IMR-90 (cell line): ENCODE measurements around the gene RGPD3. TPM values are rescaled to one million over a fixed set of nuclear protein-coding genes. Genes with fewer than 3 reads are reported as not detected.
"Not testable (repeated sequence)": the region's sequence is repeated elsewhere in the genome, so short reads cannot be mapped to it uniquely, and the experiment has no call there.

ENCODE experiments used
- ATAC-seq: fragments of 200-7000 bp; cut with Tn5 transposase; 2 replicates; pipeline ENCODE4 v1.9.1; 2020; ENCODE audit warnings: low read depth, mild to moderate bottlenecking, moderate library complexity
- BruUV-seq: library from RNA; stranded (reverse); fragments of 400-500 nt; replicated peaks from 2 replicates; lab custom pipeline; 2021; lab: Mats Ljungman, UMichigan
- CTCF ChIA-PET: fragments of 300-600 bp; formaldehyde crosslinking; extraction: SDS; loops from one replicate; lab custom pipeline; 2021; ENCODE audit warnings: antibody characterized with exemption; lab: Yijun Ruan, JAX
- POLR2A ChIA-PET: fragments of 300-600 bp; sonication (Branson Sonifier 250); formaldehyde crosslinking; loops from one replicate; lab custom pipeline; 2022; ENCODE audit warnings: antibody characterized with exemption; ENCODE audit not compliant: unreplicated experiment; lab: Charles Lee
- DNase-seq: peaks from one replicate; pipeline ENCODE4 v3.0.0; 2013
- H2AFZ ChIP-seq: replicated peaks from 2 replicates; pipeline ENCODE3; 2013; ENCODE audit warnings: low read length, mild to moderate bottlenecking; ENCODE audit not compliant: poor library complexity
- H2AK5ac ChIP-seq: 2 replicates; pipeline ENCODE4 v1.6.1; 2013; ENCODE audit warnings: low read depth, low read length, inconsistent platforms
- H2AK9ac ChIP-seq: replicated peaks from 2 replicates; pipeline ENCODE3; 2013; ENCODE audit warnings: mild to moderate bottlenecking, low read depth, low read length, moderate library complexity; ENCODE audit not compliant: poor library complexity
- H2BK120ac ChIP-seq: 2 replicates; pipeline ENCODE4 v1.6.1; 2013; ENCODE audit warnings: low read depth, low read length, inconsistent platforms
- H2BK15ac ChIP-seq: 3 replicates; pipeline ENCODE4 v1.6.1; 2013; ENCODE audit warnings: low read depth, low read length, inconsistent platforms
- H2BK20ac ChIP-seq: 2 replicates; pipeline ENCODE4 v1.6.1; 2013; ENCODE audit warnings: low read depth, mild to moderate bottlenecking, inconsistent platforms, low read length, moderate library complexity
- H2BK5ac ChIP-seq: 2 replicates; pipeline ENCODE4 v1.6.1; 2013; ENCODE audit warnings: mild to moderate bottlenecking, low read depth, low read length, inconsistent platforms; ENCODE audit not compliant: poor library complexity, severe bottlenecking
- H3K14ac ChIP-seq: replicated peaks from 2 replicates; pipeline ENCODE4 v1.6.1; 2013; ENCODE audit warnings: low read depth, low read length, inconsistent platforms
- H3K18ac ChIP-seq: 2 replicates; pipeline ENCODE4 v1.6.1; 2013; ENCODE audit warnings: low read depth, low read length, control low read depth
- H3K23ac ChIP-seq: 2 replicates; pipeline ENCODE4 v1.6.1; 2013; ENCODE audit warnings: low read depth, low read length, inconsistent platforms
- H3K27ac ChIP-seq: 2 replicates; pipeline ENCODE4 v1.5.1; 2013; ENCODE audit warnings: mild to moderate bottlenecking, control low read depth, low read length; ENCODE audit not compliant: insufficient read depth
- H3K27me3 ChIP-seq: 2 replicates; pipeline ENCODE4 v1.6.1; 2013; ENCODE audit warnings: low read length; ENCODE audit not compliant: control insufficient read depth, insufficient read depth
- H3K36me3 ChIP-seq: 2 replicates; pipeline ENCODE4 v1.6.1; 2013; ENCODE audit warnings: low read length, mixed read lengths; ENCODE audit not compliant: control insufficient read depth, insufficient read depth
- H3K4ac ChIP-seq: 2 replicates; pipeline ENCODE4 v1.6.1; 2013; ENCODE audit warnings: low read depth, low read length, inconsistent platforms
- H3K4me1 ChIP-seq: 2 replicates; pipeline ENCODE4 v1.6.1; 2013; ENCODE audit warnings: low read length, mixed read lengths; ENCODE audit not compliant: control insufficient read depth, insufficient read depth
- H3K4me2 ChIP-seq: 2 replicates; pipeline ENCODE4 v1.6.1; 2013; ENCODE audit warnings: low read depth, mild to moderate bottlenecking, control low read depth, low read length, moderate library complexity
- H3K4me3 ChIP-seq: 2 replicates; pipeline ENCODE4 v1.5.1; 2013; ENCODE audit warnings: low read depth, mild to moderate bottlenecking, control low read depth, low read length, moderate library complexity; ENCODE audit not compliant: insufficient read depth
- H3K56ac ChIP-seq: 2 replicates; pipeline ENCODE4 v1.6.1; 2013; ENCODE audit warnings: low read length, inconsistent platforms; ENCODE audit not compliant: insufficient read depth; ENCODE audit errors: extremely low read depth
- H3K79me1 ChIP-seq, 2 experiments: 2 replicates each; pipeline ENCODE4 v1.6.1; 2013; ENCODE audit warnings: low read length in 2 of 2, inconsistent platforms in 1 of 2, low read depth in 1 of 2
- H3K9ac ChIP-seq: 2 replicates; pipeline ENCODE4 v1.6.1; 2013; ENCODE audit warnings: low read depth, low read length, control low read depth
- H3K9me1 ChIP-seq: 2 replicates; pipeline ENCODE4 v1.6.1; 2013; ENCODE audit warnings: low read length, inconsistent platforms; ENCODE audit not compliant: insufficient read depth
- H3K9me3 ChIP-seq: 2 replicates; pipeline ENCODE4 v1.6.1; 2013; ENCODE audit warnings: low read length; ENCODE audit not compliant: control insufficient read depth, insufficient read depth
- H4K20me1 ChIP-seq: 2 replicates; pipeline ENCODE4 v1.6.1; 2013; ENCODE audit warnings: low read length, inconsistent platforms; ENCODE audit not compliant: insufficient read depth
- H4K5ac ChIP-seq: 2 replicates; pipeline ENCODE4 v1.6.1; 2013; ENCODE audit warnings: mild to moderate bottlenecking, low read depth, low read length, control low read depth
- H4K8ac ChIP-seq, 2 experiments: 2 replicates each; pipeline ENCODE4 v1.6.1; 2013; ENCODE audit warnings: low read depth in 2 of 2, low read length in 2 of 2, control low read depth in 1 of 2, inconsistent platforms in 1 of 2
- H4K91ac ChIP-seq: 2 replicates; pipeline ENCODE4 v1.6.1; 2013; ENCODE audit warnings: low read depth, low read length, inconsistent platforms; ENCODE audit not compliant: insufficient read depth
- WGBS, 2 experiments: methylation state at CpG; one replicate each; pipeline versions ENCODE4 v1.1.5 to v1.1.7; 2013; ENCODE audit warnings: missing lambda C conversion rate in 2 of 2; ENCODE audit not compliant: insufficient read length in 1 of 2; ENCODE audit errors: extremely low coverage in 2 of 2; 5-methylcytosine and 5-hydroxymethylcytosine counted together
- dilution Hi-C: fragments of 300-500 bp; cut with HindIII; formaldehyde crosslinking; loops from one replicate; pipeline ENCODE4 v1.14.3; 2018; ENCODE audit warnings: low sequenced_read_pairs; ENCODE audit not compliant: unreplicated experiment
- in situ Hi-C: fragments of 300-500 bp; cut with MboI; formaldehyde crosslinking; loops from 3 replicates; pipeline ENCODE4 v1.14.3; 2019; ENCODE audit warnings: low sequenced_read_pairs, inconsistent platforms, mixed read lengths
- intact Hi-C: fragments of 100-400 bp; cut with micrococcal nuclease; formaldehyde crosslinking; loops from 2 replicates; pipeline ENCODE4 v1.10.0; 2022
- polyA plus RNA-seq, 3 experiments: library from polyadenylated mRNA; depleted of rRNA; stranded (reverse); fragments of >200 nt; gene quantifications; 2 replicates each; pipeline ENCODE4 v1.2.3, GENCODE V29; 2012; ENCODE audit warnings: low replicate concordance in 1 of 3
- total RNA-seq: library from RNA; depleted of rRNA; stranded (reverse); fragments of >200 nt; gene quantifications from 2 replicates; pipeline ENCODE4 v1.2.3, GENCODE V29; 2012

RGPD3 gene
- total and polyA plus RNA-seq, 2 of the 4 experiments (the other 2 are of a cell fraction), result 0.07 to 0.18 TPM

- H3K9me1 ChIP-seq, H3K4me1 ChIP-seq, H2AFZ ChIP-seq, H2BK20ac ChIP-seq, H4K5ac ChIP-seq, H2BK120ac ChIP-seq, CTCF ChIA-PET, H2BK5ac ChIP-seq, H3K27ac ChIP-seq, H3K14ac ChIP-seq, H3K56ac ChIP-seq, H4K91ac ChIP-seq, dilution Hi-C loops, H3K4me3 ChIP-seq, H3K23ac ChIP-seq, H4K20me1 ChIP-seq, BruUV-seq, in situ Hi-C loops, H2BK15ac ChIP-seq, H3K36me3 ChIP-seq, H3K27me3 ChIP-seq, H2AK5ac ChIP-seq, H3K4me2 ChIP-seq, H3K9me3 ChIP-seq, POLR2A ChIA-PET, DNase-seq, H3K4ac ChIP-seq, H2AK9ac ChIP-seq, intact Hi-C loops, H4K8ac ChIP-seq, H3K18ac ChIP-seq, ATAC-seq, H3K79me1 ChIP-seq, H3K9ac ChIP-seq: not testable (repeated sequence)
- WGBS, 2 experiments, result no CpG with 5 or more reads among the region's 3 CpGs
Observed at GRCh38 chr2:106369182-106369581, 99.0 kb downstream of the RGPD3 start.
